Lung (tissue), 12 donors: ENCODE results near the gene EN1. TPM values are rescaled to one million over a fixed set of nuclear protein-coding genes. Genes with fewer than 3 reads are reported as not detected.

ENCODE experiments used
- ATAC-seq: fragments of 200-7000 bp; cut with Tn5 transposase; one replicate; pipeline ENCODE4 v1.9.1; 2020; ENCODE audit warnings: moderate number of reproducible peaks; ENCODE audit not compliant: insufficient read depth, low FRiP score
- DNase-seq, 3 donors: peaks; one replicate each; pipeline ENCODE4 v3.0.0-alpha.2; 2013 to 2017
- H3K27ac ChIP-seq, 2 donors: one replicate each; pipeline ENCODE4 v1.5.1; 2013; ENCODE audit warnings: mild to moderate bottlenecking in 2 of 2, moderate library complexity in 2 of 2, control low read depth in 1 of 2, inconsistent platforms in 1 of 2, low read depth in 1 of 2, low read length in 1 of 2
- H3K27me3 ChIP-seq, 3 donors: one replicate each; pipeline ENCODE4 v1.5.1; 2013; ENCODE audit warnings: low read length in 2 of 3; ENCODE audit not compliant: control insufficient read depth in 3 of 3, insufficient read depth in 3 of 3
- H3K36me3 ChIP-seq, 4 donors: one replicate each; pipeline ENCODE4 v1.5.1; 2013; ENCODE audit warnings: low read length in 4 of 4, mild to moderate bottlenecking in 1 of 4, moderate library complexity in 1 of 4; ENCODE audit not compliant: control insufficient read depth in 4 of 4, insufficient read depth in 4 of 4
- H3K4me1 ChIP-seq, 5 donors: one replicate each; pipeline ENCODE4 v1.5.1; 2013; ENCODE audit warnings: low read length in 5 of 5, mild to moderate bottlenecking in 2 of 5, moderate library complexity in 1 of 5; ENCODE audit not compliant: control insufficient read depth in 5 of 5, insufficient read depth in 5 of 5
- H3K4me3 ChIP-seq: one replicate; pipeline ENCODE4 v1.5.1; 2013; ENCODE audit warnings: mild to moderate bottlenecking, control low read depth, moderate library complexity
- H3K9ac ChIP-seq, 2 donors: one replicate each; pipeline ENCODE4 v1.5.1; 2013; ENCODE audit warnings: low read length in 2 of 2, control low read depth in 1 of 2; ENCODE audit not compliant: insufficient read depth in 1 of 2
- H3K9me3 ChIP-seq, 4 donors: one replicate each; pipeline ENCODE4 v1.5.1; 2013; ENCODE audit warnings: low read length in 3 of 4, mild to moderate bottlenecking in 1 of 4, moderate library complexity in 1 of 4; ENCODE audit not compliant: control insufficient read depth in 4 of 4, insufficient read depth in 3 of 4
- WGBS, 2 donors: extraction: QIAGEN DNeasy Blood & Tissue Kit; methylation state at CpG; one replicate each; pipeline ENCODE4 v1.1.7; 2013; 5-methylcytosine and 5-hydroxymethylcytosine counted together
- polyA plus RNA-seq, 2 donors: library from polyadenylated mRNA; stranded (reverse); fragments of 200-250 nt; gene quantifications; one replicate each; pipeline ENCODE4 v1.2.1, GENCODE V29; 2013
- total RNA-seq, 2 donors: library from RNA; depleted of rRNA in 1 of 2; stranded (reverse); fragments of >200 nt in 1 of 2; gene quantifications; one replicate each; pipeline ENCODE4 v1.2.1, GENCODE V29; 2014 to 2021
- TF ChIP-seq, protein P1 (sequence below): IDR thresholded peaks from 2 replicates; pipeline ENCODE4 v1.5.1; 2012; ENCODE audit warnings: mild to moderate bottlenecking; ENCODE audit errors: control extremely low read depth, extremely low read depth
- donor health status: control.
- donor health status: control.
- donor health status: Bipolar disorder and iron deficiency.
- donor health status: healthy.
- donor health status: DM: yes; HTN: yes; CAD: no.

EN1 gene
- total and polyA plus RNA-seq, 4 donors = not detected

DNA sequence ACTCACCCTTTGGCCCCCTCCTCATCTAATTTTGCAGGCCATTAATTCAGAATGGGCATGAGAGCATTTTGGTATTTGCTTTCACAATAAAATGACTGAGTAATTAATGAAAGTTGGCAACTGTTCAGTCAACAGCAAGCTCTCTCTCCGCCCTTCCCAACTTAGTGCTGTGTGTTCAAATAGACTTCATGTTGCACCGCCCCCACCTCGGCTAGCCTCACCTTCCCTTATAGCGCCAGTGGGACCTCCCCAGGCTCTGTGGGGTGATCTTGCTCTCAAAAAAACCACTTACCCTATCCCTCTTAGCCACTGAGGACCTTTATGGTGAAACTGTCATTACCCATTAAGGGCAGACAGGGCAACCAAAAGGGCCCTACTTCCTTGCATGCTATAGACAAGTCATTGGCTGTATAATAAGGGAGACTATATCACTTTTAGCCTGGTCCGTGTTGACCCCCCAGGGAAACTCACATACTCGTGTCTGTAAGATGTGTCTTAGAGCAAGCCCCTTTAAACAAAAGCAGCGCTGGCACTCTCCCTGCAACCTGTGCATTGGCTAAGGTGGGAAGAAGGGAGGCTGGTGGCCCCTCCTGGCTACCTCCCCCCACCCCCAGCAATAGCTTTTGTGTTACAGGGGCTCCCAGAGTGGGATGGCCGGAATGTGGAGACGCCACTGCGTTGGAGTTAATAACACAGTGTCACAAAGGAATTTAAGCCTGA lies 15.2 kb downstream of the EN1 start:
- no peak for DNase-seq
- WGBS, 2 donors = 10 to 11% methylated on average over 10 of the region's 10 CpGs
- Histone ChIP-seq H3K4me1 (peaks cover 0 to 15% (median 5%) of the 10 kb centered on the region in 5 donors), H3K9ac (no peak overlapping the region), H3K4me3 (no peak overlapping the region), H3K9me3 (peaks cover 0 to 9% (median 0%) of the 10 kb centered on the region in 4 donors), H3K36me3 (no peaks in the 10 kb centered on the region), H3K27me3 (peaks cover 16 to 92% (median 80%) of the 10 kb centered on the region in 3 donors), H3K27ac (no peak overlapping the region)
- ATAC-seq = no peak
- TF ChIP-seq, protein P1, sequence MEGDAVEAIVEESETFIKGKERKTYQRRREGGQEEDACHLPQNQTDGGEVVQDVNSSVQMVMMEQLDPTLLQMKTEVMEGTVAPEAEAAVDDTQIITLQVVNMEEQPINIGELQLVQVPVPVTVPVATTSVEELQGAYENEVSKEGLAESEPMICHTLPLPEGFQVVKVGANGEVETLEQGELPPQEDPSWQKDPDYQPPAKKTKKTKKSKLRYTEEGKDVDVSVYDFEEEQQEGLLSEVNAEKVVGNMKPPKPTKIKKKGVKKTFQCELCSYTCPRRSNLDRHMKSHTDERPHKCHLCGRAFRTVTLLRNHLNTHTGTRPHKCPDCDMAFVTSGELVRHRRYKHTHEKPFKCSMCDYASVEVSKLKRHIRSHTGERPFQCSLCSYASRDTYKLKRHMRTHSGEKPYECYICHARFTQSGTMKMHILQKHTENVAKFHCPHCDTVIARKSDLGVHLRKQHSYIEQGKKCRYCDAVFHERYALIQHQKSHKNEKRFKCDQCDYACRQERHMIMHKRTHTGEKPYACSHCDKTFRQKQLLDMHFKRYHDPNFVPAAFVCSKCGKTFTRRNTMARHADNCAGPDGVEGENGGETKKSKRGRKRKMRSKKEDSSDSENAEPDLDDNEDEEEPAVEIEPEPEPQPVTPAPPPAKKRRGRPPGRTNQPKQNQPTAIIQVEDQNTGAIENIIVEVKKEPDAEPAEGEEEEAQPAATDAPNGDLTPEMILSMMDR = no peak

DNA sequence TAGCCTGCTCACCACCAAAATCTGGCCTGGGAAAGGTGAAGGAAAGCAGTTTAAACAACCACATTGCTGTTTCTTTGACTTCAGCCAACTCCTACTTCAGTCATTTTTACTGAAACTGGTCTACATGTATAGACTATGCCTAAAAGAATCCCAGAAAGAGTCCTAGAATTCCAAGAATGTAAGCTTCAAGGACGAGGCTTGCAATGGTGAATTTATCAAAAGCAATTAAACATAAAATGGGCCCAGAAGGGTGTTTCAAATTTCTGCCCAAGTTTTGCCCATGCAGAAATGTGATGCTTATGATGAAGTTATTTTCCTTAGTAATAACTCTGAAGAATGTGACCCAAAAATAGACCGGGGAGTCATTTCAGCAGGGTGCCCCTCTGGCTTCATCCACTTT lies 16.6 kb downstream of the EN1 start:
- TF ChIP-seq, protein P1 = no peak
- ATAC-seq (no peak), DNase-seq (no peak)
- no peak overlapping the region for H3K27ac ChIP-seq
- no peak overlapping the region for H3K9ac ChIP-seq
- H3K4me1 ChIP-seq = peaks cover 0 to 10% (median under 1%) of the 10 kb centered on the region in 5 donors
- H3K27me3 ChIP-seq = peaks cover 15 to 90% (median 81%) of the 10 kb centered on the region in 3 donors
- no peak overlapping the region for H3K4me3 ChIP-seq
- H3K36me3 ChIP-seq = no peaks in the 10 kb centered on the region
- H3K9me3 ChIP-seq = peaks cover 0 to 7% (median 0%) of the 10 kb centered on the region in 4 donors
- WGBS, 2 donors = 42 to 52% methylated on average over 2 of the region's 2 CpGs

GRCh38 chr2:118830118-118830517 lies 17.3 kb downstream of the EN1 start:
- no peak overlapping the region for H3K27ac ChIP-seq
- DNase-seq = no peak
- TF ChIP-seq, protein P1 = no peak
- peaks cover 0 to 7% (median 0%) of the 10 kb centered on the region in 4 donors for H3K9me3 ChIP-seq
- no peak for ATAC-seq
- H3K4me1 ChIP-seq = peaks cover 0 to 3% (median 0%) of the 10 kb centered on the region in 5 donors
- no peak overlapping the region for H3K9ac ChIP-seq
- no peaks in the 10 kb centered on the region for H3K36me3 ChIP-seq
- 63 to 76% methylated on average over 6 of the region's 6 CpGs for WGBS, 2 donors
- H3K27me3 ChIP-seq = peaks cover 14 to 90% (median 87%) of the 10 kb centered on the region in 3 donors
- H3K4me3 ChIP-seq = no peak overlapping the region

DNA sequence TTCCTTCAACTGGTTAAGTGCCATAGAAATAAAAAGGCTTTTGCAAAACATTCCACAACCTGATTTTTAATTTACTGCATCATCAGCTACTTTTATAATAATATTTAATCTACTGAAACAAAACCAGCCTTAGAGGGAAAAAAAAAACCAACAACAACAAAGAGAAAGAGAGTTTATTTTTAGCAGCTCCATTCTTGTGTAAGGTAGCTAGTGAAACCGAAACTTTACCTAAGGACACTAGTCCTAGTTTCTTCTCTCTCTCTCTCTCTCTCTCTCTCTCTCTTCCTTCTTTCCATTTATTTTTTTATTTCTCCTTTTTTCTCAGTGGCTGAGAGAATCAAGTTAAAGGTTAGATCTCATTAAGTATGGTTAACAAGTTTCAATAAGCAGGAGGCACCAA lies 21.4 kb downstream of the EN1 start:
- Histone ChIP-seq H3K4me3 (no peak overlapping the region), H3K36me3 (no peaks in the 10 kb centered on the region), H3K27ac (no peak overlapping the region), H3K9ac (no peak overlapping the region), H3K4me1 (no peaks in the 10 kb centered on the region), H3K9me3 (no peaks in the 10 kb centered on the region), H3K27me3 (peaks cover 6 to 91% (median 71%) of the 10 kb centered on the region in 3 donors)
- TF ChIP-seq, protein P1 = no peak
- ATAC-seq = no peak
- no peak for DNase-seq
- 43 to 47% methylated on average over 1 of the region's 1 CpG for WGBS, 2 donors
